H1 (cell line): ENCODE data around the gene ADM. TPM values are rescaled to one million over a fixed set of nuclear protein-coding genes. Genes with fewer than 3 reads are reported as not detected.

Experiments
- CHD1 ChIP-seq: IDR thresholded peaks from 2 replicates; pipeline ENCODE4 v1.6.1; 2012; ENCODE audit warnings: low read depth, low read length, improper control_type of control experiment
- FOSL1 ChIP-seq: IDR thresholded peaks from 2 replicates; pipeline ENCODE4 v1.6.1; 2011; ENCODE audit warnings: mild to moderate bottlenecking, low read depth, low read length, moderate library complexity; ENCODE audit not compliant: insufficient read depth
- GABPA ChIP-seq: IDR thresholded peaks from 2 replicates; pipeline ENCODE4 v1.6.1; 2011; ENCODE audit warnings: mild to moderate bottlenecking, low read length, moderate library complexity, borderline replicate concordance; ENCODE audit not compliant: insufficient read depth
- JUN ChIP-seq: IDR thresholded peaks from 2 replicates; pipeline ENCODE4 v1.6.1; 2011; ENCODE audit warnings: low read depth, mild to moderate bottlenecking, improper control_type of control experiment, low read length
- KDM1A ChIP-seq: fragments of 200-600, 300-600 bp; sonication (generic); IDR thresholded peaks from 2 replicates; pipeline ENCODE4 v1.7.1; 2016; ENCODE audit warnings: mild to moderate bottlenecking, low read length, borderline replicate concordance
- RBBP5 ChIP-seq: IDR thresholded peaks from 2 replicates; pipeline ENCODE4 v1.7.1; 2012; ENCODE audit warnings: low read depth, mild to moderate bottlenecking, inconsistent platforms, low read length, moderate library complexity, borderline replicate concordance
- RXRA ChIP-seq: IDR thresholded peaks from 2 replicates; pipeline ENCODE4 v1.6.1; 2011; ENCODE audit warnings: low read depth, mild to moderate bottlenecking, low read length, moderate library complexity; ENCODE audit not compliant: insufficient read depth
- ZNF274 ChIP-seq: IDR thresholded peaks from 2 replicates; pipeline ENCODE4 v1.7.0; 2012; ENCODE audit warnings: low read length, borderline replicate concordance; ENCODE audit errors: extremely low read depth
- polyA plus RNA-seq, 7 experiments: library from polyadenylated mRNA; depleted of rRNA in 3 of 7; stranded (reverse) in 5 of 7; unstranded in 2 of 7; fragments of >200 nt in 5 of 7; fragments of 200-250 nt in 2 of 7; gene quantifications; 1 replicate in 5 of 7; 2 replicates in 1 of 7; 4 replicates in 1 of 7; pipeline versions ENCODE4 v1.2.1 to v1.2.3, GENCODE V29; 2011 to 2013; ENCODE audit warnings: missing spikeins in 2 of 7, mixed read lengths in 2 of 7
- total RNA-seq: library from RNA; stranded (reverse); fragmentation: NEBNext Ultra II Directional; extraction: Animal tissue kit (Norgen Biotek cat#: 25700); gene quantifications from 2 replicates; pipeline ENCODE4 v1.2.1, GENCODE V29; 2021

The ADM gene
- total and polyA plus RNA-seq, 2 of the 8 experiments (the other 6 are each of a cell fraction or from before 2014, with no cell fraction given), result 94.1 to 95.6 TPM

DNA sequence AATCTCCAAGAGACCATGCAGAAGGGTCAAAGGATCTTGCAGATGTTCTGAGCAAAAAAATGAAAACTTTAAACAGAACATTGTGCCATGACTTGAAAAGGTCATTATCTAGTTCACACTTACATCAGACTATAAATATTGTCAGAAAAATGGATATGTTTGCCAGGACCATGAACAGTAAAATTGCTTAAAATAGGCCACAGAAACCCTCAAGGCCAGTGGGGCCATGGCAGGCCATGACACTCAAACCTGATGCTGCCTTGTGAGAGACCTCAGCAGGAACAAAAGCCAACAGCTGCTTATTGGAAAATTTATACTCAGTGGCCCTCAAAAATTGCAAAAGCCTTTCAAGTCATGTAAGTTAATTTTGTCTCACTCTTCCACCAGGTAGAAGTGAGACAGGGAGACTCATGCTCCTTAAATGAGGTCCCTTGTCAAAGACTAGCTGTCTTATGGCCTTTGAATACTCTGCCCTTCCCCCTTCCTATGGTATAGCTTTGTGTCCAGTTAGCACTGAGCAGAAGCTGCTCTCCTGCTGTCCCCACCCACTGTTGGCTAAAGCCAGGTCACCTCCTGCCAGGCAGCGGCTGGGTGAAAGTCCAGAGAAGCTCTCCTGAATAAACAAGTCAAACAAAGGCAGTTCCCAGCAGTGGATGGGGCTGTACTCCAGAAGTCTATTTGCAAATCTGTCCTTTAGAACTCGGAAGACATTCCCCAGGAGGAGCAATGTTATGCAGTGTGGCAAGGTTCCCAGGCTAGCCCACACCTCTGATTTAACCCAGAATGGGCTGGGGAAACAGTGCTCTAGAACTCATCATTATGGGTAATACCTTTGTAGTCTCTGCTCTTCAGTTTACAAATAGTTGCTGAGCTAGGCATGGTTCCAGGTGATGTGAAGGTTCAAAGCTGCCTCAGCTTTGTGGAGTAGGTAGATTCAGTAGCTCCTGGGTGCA is 21.4 kb downstream of the ADM start (continued):
- TF ChIP-seq CHD1 (no peak), RBBP5 (no peak), KDM1A (no peak), ZNF274 (no peak), GABPA (no peak), JUN (no peak), RXRA (no peak), FOSL1 (no peak)
